ENCODE measurements around the gene SORBS1.

The SORBS1 gene

GRCh38 chr10:95511314-95511713 is 49.9 kb downstream of the SORBS1 start:
- no peak for DNase-seq

DNA sequence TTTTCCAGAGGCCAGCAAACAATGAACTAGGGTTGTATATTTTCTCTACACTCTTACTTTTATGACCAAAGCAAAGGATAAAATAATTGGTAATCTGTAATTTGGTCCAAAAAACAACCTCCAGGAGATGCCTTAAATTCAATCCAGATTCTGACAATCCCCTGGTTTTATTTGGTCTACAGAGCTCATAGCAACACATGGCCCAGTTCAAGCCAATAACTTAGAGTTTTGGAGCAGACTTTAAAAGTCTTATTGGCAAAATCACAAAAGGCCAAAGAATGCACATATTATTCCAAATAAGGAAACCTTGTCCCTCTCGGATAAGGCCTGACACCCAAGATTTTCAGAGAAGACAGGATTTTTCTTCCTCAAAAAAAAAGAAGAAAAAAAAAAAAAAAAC is 51.9 kb downstream of the SORBS1 start:
- DNase-seq, result no peak

DNA sequence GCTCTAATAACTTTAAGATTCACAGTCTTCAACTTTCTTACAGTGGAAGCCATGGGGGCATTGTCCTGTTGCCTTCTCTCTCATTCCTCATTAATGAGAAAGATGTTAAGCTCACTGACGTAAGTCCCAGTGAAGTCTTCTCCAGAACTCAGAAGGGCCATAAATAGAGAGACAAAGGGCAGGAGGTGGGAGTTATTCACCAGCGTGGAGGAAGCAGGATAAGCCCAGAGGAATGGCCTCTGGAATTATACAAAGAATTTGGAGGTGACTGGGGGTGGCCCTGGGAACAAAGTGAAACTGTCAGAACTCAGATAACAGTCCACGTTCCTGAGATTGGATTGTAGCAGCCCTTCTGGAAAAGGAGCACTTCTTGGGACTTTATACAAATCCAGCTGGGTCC is 52.4 kb downstream of the SORBS1 start:
- no peak for DNase-seq

DNA sequence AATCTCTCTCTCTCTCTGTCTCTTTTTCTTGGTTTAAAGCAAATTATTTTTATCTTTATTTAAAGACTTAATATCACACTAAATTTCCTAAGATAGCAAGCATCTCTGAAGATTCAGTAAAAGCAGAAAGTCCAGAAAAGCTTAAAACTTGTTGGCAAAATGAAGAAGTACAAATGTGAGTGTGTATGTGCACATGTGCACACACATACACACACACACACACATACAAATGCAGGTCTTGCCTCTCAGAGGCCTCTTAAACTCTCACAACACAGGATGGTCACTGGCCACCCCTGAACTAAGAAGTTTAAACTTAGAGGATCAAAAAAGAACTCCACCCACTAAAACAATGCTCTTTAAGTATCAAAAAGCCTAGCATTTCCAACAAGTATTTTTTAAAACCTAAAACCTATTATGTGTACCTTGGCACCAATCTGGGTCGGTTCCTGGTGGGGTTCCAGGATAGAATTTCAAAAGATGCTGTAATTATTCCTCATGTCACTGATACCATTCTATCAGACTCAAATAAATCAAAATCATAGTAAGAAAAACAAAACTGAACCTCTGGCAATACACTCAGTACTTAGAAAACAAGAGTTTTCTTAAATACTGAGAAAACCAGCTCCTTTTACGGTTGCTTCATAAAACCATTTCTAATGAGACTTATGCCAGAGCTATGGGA is 55.0 kb downstream of the SORBS1 start:
- peak; percentile 46 for DNase-seq

- no peak for DNase-seq
Measured at GRCh38 chr10:95505641-95506040, 55.5 kb downstream of the SORBS1 start.

GRCh38 chr10:95505084-95505610 is 56.0 kb downstream of the SORBS1 start:
- DNase-seq, result no peak

GRCh38 chr10:95504246-95504691 is 56.9 kb downstream of the SORBS1 start:
- DNase-seq, result no peak

DNA sequence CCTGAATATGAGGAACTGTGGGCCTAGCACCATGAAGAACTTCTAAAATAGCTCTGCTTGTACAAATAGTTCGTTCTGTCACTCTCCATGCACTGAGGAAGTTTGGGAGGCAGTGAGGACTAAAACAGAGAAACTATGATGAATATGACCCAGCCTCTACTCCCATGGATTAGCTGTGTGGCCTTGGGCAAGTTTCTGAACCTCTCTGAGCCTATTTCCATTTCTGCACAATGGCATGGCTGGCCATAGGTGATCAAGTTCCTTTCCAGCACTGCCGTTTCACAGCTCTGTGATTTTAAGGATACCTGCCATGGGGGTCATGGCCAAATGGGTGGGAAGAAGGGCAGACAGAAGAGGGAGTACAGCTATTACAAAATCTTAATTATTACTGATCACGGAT is 57.6 kb downstream of the SORBS1 start:
- no peak for DNase-seq

DNA sequence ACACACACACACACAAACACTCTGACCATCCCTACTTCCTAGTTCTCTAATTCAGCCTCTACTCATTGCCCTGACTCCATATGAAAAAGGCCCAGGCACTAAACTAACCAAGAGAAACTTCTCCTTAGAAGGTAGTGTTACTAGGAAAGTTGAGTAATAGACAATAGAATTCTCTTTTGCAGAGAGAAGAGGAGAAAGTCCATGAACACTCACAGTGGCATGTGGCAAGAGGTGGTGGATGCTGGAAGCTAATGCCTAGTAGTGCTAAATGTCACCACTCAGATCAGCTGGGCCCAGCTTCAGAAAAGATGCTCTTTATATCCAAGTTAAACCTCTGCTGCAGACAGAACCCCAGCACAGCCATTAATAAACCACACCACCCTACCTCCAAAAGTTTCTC is 58.2 kb downstream of the SORBS1 start:
- no peak for DNase-seq

DNA sequence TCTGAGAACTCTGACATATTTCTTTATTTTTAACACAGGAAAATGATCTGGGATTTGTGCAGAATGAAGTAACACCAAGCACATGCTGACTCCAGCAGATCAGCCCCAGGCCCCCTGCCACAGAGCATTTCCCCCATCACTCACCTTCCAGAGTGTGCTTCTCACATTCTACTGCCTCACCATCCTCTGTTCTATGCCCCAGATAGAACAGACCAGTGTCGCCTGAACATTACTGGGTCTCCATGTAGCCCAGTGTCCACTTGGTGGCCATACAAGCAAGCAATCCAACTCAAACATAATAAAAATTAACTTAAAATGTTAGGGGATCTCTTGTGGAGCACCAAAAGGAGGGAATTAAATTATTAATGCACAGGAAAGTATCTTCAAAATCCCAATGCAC is 58.8 kb downstream of the SORBS1 start:
- no peak for DNase-seq

- peak; percentile 91 for DNase-seq
Measured at GRCh38 chr10:95501203-95502094, 59.7 kb downstream of the SORBS1 start.

GRCh38 chr10:95500649-95501048 is 60.5 kb downstream of the SORBS1 start:
- DNase-seq, result peak; percentile 46

DNA sequence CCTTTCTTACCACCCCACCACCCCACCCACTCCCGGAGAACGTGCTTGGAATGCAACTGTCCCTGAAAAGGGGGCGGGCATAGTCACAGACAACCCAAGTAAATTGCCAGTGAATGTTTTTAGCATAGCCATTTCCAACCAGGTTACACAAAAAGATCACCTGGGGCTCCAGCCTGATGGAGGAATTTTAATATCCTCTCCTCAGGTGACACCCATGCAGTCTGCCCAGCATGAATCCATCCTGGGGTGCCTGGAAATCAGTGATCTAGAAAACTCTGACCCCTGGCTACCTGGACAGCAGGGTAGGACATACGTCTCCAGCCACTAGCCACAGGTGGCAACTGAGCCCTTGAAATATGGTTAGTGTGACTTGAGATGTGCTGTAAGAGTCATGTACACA is 61.1 kb downstream of the SORBS1 start:
- DNase-seq, result peak; percentile 34

DNA sequence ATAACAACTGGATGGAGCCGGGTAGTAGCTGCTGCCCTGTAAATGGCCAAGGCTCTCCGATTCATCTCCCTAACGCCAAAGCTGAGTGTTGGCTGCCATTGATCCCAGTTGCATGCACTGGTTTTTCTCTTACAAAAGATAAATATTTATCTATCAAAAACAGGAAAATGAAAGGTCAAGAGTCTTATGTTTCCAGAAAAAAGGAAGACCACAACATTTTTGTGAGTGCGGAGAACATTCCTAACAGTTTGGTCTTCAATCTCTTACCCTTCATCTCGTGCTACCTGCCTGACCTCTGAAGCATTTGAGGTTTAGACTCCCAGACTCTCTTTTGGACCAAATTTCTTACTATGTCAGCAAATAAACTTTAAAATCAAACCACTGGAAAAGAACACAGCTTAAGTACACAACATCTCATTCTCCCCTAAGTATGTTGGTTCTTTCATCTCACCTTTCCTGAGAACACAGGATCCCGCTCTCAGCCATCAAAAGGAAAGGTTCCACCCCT is 61.6 kb downstream of the SORBS1 start:
- no peak for DNase-seq

DNA sequence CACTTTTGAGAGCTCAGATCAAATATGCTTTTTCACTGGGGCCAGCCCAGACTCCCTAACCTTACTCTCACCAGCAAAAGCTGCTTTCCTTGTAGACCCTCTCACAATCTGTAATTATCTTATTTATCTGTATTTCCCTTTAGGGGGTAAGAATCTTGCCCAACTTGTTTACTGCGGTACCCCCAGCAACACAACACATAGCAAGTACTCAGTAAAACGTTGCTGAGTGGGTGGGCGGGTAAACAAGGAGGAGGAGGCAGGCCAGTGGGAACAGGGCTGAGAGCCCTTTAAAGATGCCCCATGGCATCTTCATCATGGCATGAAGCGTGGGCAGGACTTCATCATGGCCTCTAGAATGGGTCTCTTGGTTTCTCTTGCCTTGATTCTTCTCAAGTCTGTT is 64.2 kb downstream of the SORBS1 start:
- DNase-seq, result no peak

DNA sequence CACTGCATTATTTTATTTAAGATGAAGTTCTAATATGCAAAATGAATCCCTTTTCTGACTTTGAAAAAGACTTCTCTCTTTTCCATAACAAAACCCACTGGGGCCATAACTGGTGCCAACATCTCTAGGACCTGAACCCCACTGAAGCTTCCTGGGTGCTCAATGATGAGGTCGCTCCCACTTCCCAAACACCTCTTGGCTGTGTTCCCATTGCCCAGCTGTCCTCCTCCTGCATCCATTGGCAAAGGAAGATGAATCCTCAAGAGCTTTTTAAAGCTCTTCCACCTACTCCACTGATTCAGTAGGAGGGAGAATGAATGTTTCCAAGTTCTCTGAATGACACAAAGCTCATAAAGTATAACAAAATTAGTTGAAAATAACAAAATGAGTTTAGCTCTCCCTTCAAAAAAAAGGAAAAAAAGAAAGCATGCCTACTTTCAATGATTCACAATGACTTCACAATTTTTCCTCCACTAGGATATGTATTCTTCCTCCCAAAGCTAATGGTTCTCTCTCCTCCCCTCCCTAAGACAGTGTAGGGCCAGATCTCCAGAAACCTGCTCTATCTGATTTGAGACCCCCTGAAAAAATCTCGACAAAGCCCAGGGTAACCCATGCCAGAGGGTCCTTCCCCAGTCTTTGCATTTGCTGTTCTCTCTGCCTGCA is 64.8 kb downstream of the SORBS1 start:
- DNase-seq, result no peak

- no peak for DNase-seq
Measured at GRCh38 chr10:95493862-95494261, 67.3 kb downstream of the SORBS1 start.

- DNase-seq, result no peak
Measured at GRCh38 chr10:95487994-95488393, 73.2 kb downstream of the SORBS1 start.

DNA sequence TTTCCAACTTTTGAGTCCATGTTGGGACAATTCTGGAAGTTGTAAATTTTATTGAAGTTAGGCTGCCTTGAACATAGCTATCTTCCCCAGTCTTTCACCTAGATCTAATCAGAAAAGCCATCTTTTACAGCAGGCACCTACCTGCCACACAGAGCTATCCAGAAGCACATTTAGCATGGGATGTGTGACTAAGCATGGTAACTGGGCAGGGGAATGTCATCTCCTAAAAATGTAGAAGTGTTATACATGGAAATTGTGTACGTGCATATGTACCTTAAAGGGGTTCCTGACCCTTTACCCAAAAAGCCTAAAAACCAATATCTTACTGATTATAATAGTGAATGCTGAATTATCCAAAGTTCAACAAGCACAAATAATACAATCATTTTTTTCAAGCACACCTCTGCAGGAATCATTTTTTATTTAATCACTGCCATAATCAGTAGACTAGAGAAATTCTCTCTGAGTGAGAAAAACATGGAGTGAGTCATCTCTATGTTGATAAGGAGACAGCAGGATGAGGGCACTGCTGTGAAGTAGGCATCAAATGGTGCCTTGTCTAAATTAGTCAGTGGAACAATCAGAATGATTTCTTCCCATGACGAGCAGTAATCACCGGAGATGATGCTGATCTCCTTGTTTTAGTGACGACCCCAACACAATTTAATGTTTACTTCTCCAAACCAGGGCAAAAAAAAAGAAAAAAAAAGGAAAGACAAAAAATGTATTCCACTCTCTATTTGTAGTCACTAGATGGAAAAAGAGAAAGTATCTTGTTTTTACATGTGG is 75.9 kb downstream of the SORBS1 start:
- peak; percentile 9 for DNase-seq

- no peak for DNase-seq
Measured at GRCh38 chr10:95482501-95483233, 78.5 kb downstream of the SORBS1 start.

GRCh38 chr10:95480901-95481491 is 80.2 kb downstream of the SORBS1 start:
- peak; percentile 87 for DNase-seq
